Anterior cingulate cortex (tissue), 58 donors: ENCODE data around the gene HS6ST2.
A peak's percentile ranks its signal among the peaks of the same experiment; 100 is the strongest.

ENCODE experiments used
- DNase-seq, 58 donors: peaks; one replicate each; lab custom pipeline; 2025; lab: John Stamatoyannopoulos, UW

The HS6ST2 gene

GRCh38 chrX:132853040-132853439, 105.4 kb downstream of the HS6ST2 start:
- no peak for DNase-seq

- peak in 2 of 58 donors; percentile 5 to 10 for DNase-seq
Observed at GRCh38 chrX:132848296-132848970, 110.0 kb downstream of the HS6ST2 start.

GRCh38 chrX:132843363-132843762, 115.1 kb downstream of the HS6ST2 start:
- DNase-seq: no peak

GRCh38 chrX:132842460-132843238, 115.8 kb downstream of the HS6ST2 start:
- no peak for DNase-seq

GRCh38 chrX:132837967-132838366, 120.5 kb downstream of the HS6ST2 start:
- peak in 1 of 58 donors; percentile 0 for DNase-seq

GRCh38 chrX:132837126-132837525, 121.3 kb downstream of the HS6ST2 start:
- no peak for DNase-seq

- no peak for DNase-seq
Observed at GRCh38 chrX:132836471-132836870, 122.0 kb downstream of the HS6ST2 start.

- no peak for DNase-seq
Observed at GRCh38 chrX:132834741-132835140, 123.7 kb downstream of the HS6ST2 start.

- no peak for DNase-seq
Observed at GRCh38 chrX:132834109-132834508, 124.3 kb downstream of the HS6ST2 start.

GRCh38 chrX:132833373-132833772, 125.1 kb downstream of the HS6ST2 start:
- DNase-seq: no peak

GRCh38 chrX:132831336-132831973, 127.0 kb downstream of the HS6ST2 start:
- DNase-seq: no peak

- DNase-seq: no peak
Observed at GRCh38 chrX:132822634-132823012, 135.8 kb downstream of the HS6ST2 start.

GRCh38 chrX:132821974-132822633, 136.3 kb downstream of the HS6ST2 start:
- DNase-seq: no peak

- DNase-seq: no peak
Observed at GRCh38 chrX:132820675-132821074, 137.8 kb downstream of the HS6ST2 start.

GRCh38 chrX:132819711-132820264, 138.6 kb downstream of the HS6ST2 start:
- DNase-seq: no peak

GRCh38 chrX:132818638-132819037, 139.8 kb downstream of the HS6ST2 start:
- DNase-seq: no peak

GRCh38 chrX:132815643-132816042, 142.8 kb downstream of the HS6ST2 start:
- DNase-seq: no peak

- DNase-seq: no peak
Observed at GRCh38 chrX:132810964-132811712, 147.3 kb downstream of the HS6ST2 start.

GRCh38 chrX:132810488-132810887, 147.9 kb downstream of the HS6ST2 start:
- no peak for DNase-seq

- no peak for DNase-seq
Observed at GRCh38 chrX:132809581-132809980, 148.8 kb downstream of the HS6ST2 start.
